ENCODE measurements around the gene TAPT1.
"Not testable (repeated sequence)": the region's sequence is repeated elsewhere in the genome, so short reads cannot be mapped to it uniquely, and the experiment has no call there.

Gene TAPT1

GRCh38 chr4:16168144-16168543 is 58.1 kb downstream of the TAPT1 start:
- DNase-seq: no peak

GRCh38 chr4:16165931-16166330 is 60.3 kb downstream of the TAPT1 start:
- DNase-seq: no peak

DNA sequence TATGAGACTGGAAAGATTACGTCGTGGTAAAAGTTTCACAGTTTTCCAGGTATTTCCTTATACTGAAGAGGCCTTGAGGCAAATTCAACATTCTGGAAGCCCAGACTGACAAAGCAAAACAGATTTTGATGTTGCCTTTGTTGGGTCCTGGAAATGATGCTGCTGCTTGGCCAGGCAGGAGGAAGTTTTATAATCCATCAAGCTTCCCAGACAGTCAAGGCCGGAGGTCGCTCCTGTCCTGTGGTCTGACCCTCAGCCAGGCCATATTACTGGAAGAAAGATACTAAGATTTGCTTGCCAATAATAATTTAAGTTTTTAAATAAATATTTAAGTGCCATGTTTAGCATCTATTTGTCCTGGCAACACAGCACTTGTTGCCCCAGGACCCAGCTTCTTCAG is 63.4 kb downstream of the TAPT1 start:
- DNase-seq: no peak

DNA sequence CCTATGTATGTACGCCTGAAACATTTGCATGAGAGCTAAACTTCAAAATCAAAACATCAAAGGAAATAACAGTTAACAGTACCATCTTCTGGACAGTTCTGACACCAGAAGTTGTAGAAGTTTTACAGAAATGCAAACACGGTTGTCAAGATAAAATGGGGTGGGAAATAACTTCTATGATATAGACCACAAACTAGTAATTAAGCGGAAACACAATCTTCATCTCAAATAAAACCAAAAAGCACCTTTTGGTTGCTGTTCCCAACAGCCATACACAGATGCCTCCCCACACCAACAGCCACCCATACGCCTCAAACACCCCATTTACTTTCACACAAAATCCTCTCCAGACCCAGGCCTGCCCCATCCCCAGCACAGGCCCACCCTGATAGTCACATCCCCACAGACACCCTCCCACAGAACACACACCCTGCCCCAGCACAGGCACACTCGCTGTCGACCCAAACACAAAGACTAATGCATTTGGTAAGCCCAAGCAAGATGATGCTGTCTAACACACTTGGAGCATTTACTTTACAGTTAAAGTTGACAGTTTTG is 64.3 kb downstream of the TAPT1 start:
- no peak for DNase-seq

- DNase-seq: no peak
Measured at GRCh38 chr4:16160457-16160856, 65.8 kb downstream of the TAPT1 start.

- DNase-seq: no peak
Measured at GRCh38 chr4:16159286-16159685, 67.0 kb downstream of the TAPT1 start.

DNA sequence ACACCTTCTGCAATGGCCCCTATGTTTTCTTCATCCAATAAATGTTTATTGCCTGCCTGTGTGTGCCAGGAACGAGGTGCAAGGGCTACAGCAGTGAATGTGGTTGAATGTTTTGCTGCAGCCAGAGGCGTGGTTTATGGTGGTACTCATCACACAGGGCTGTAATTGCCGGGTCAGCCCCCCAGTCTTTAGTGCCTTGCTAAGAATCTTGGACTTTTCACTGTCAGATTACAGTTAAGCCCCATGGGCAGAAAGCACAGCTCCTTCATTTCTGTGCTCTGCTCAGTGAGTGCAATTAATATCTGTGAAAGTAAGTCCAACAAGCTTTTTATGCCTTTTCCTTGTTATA is 67.8 kb downstream of the TAPT1 start:
- no peak for DNase-seq

DNA sequence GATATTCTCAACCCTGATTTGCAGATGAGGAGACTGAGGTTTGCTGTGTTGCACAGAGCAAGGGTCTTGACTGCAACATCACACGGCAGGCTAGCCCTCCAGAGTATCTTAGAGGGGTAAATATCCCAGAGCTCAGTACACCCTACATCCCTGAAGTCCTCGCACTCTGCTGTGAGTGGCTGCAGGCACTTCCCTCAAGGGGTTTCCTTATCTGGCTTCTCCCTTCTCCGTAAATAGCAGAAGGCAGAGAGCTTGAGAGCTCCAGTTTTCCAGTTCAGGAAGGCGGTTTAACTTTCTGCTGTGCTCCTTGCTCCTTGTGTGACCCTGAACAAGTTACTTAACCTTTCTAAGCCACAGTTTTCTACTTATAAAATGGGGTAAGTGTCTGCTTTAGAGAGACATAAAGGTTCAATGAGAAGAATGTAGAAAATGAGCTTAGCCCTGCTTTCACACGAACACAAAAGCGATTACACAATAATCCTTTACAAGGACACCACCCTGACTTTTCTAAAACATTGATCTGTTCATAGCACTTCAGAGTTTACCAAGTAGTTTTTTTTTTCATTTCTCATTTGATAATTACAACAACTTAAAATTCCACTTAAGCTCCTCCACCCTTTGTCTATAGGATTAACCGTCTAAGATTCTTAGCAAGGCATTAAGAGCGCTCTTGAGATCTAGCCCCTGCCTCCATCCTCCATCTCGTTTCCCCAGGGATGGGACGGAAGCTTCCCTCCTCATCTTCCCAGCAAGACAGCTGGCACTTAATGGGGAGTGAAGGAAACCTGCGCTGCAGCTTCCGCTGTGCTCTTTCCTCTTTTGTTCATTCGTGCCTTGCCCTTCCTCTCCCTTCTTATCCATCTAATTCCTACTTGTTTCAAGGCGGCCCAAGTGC is 68.4 kb downstream of the TAPT1 start:
- DNase-seq: no peak

DNA sequence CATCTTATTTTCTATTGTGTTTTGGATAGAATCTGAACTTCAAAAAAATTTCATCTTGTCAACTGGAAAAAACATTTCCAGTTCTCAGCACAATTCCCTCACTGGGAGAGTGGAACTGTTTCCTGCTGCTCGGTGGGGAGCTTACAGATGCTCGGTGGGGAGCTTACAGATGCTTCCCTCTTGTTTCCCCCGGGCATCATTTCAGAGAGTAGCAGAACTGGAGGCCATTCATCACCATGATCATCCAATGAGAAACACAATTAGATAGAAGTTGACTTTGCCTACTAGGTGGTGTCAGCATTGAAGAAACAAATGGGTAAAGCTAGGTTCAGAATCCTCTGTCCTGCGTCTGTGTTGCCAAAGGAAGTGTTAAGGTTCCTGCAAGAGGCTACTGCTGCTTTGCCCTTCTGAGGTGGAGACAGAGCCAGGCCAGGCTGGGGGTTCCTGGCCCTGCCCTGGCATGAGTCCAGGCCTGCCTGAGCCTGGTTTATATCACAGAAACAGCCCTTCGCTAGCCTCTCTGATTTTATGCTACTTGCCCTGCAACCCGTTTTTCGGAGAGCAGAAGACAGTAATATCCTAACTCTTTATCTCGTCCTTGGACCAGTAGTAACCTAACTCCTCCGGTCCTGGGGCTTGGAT is 70.6 kb downstream of the TAPT1 start:
- DNase-seq: no peak

DNA sequence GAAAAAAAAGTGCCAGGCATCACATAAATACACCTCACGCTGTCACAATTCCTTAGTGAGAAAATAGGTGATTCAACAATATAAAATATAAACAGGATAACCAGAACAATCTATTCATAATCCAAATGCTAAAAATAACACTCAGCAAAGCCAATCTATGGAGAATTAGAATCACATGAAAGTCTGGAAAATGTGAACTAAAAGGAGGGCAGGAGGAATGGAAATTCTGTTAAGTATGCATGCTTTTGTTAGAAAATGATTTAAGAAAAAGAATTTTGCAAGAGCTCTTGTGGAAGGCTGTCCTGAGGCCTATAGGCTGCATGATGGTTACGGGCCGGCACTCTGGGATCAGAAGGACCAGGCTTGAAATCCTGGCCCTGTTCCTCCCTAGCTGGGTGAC is 71.8 kb downstream of the TAPT1 start:
- DNase-seq: no peak

DNA sequence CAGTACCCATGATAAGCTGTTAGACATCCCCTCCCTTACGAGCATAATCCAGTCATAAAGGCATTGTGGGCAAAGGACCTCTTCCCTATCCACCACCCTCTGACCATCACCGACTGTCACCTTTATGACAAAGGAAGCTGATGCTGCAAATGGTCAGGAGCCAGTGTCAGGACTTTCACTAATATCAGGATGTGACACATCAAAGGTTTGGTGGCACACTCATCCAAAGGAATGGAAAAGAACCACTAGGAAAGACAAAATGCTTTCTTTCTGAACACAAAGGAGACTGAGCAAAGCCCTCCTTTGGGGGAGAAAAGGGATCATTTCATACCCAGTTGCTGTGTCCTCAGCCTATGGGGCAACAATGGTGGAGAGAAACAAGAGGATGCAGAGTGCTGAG is 75.6 kb downstream of the TAPT1 start:
- DNase-seq: no peak

DNA sequence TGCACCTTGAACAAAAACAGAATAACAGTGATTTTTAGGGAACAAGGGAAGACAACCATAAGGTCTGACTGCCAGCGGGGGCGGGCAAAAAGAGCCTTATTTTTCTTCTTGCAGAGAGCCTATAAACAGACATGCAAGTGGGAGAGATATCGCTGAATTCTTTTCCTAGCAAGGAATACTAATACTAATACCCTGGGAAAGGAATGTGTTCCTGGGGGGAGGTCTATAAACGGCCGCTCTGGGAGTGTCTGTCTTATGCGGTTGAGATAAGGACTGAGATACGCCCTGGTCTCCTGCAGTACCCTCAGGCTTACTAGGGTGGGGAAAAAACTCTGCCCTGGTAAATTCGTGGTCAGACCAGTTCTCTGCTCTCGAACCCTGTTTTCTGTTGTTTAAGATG is 81.4 kb downstream of the TAPT1 start:
- not testable (repeated sequence) for DNase-seq

DNA sequence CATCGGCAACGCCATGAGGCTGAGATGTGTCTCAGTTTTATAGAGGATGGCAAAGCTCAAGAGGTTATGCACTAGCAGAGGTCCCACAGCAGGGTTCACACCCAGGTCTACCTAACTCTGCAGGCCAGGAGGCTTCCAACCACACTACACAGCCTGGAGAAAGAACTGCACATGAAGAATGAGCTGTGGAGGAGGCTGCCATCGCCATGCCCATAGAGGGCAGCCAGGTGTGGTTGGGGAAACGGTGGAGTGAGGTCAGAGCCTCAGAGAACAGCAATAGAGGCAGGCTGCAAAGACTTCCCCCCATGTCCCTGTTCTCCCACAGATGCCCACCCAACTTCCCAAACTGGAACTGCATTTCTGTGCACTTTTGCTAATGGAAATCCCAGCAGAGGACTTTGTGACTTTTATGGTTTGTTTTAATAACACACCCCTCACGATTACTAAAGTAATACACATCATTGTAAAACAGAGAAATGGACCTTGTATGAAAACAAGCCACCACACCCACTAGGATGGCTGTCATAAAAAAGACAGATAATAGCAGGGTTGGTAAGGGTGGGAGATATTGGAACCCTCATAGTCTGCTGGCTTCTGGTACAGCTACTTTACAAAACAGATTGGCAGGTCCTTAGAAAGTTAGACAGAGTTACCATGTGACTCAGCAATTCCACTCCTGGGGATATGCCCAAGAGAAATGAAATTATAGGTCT is 83.5 kb downstream of the TAPT1 start:
- DNase-seq: no peak

GRCh38 chr4:16140879-16141249 is 85.4 kb downstream of the TAPT1 start:
- DNase-seq: no peak

DNA sequence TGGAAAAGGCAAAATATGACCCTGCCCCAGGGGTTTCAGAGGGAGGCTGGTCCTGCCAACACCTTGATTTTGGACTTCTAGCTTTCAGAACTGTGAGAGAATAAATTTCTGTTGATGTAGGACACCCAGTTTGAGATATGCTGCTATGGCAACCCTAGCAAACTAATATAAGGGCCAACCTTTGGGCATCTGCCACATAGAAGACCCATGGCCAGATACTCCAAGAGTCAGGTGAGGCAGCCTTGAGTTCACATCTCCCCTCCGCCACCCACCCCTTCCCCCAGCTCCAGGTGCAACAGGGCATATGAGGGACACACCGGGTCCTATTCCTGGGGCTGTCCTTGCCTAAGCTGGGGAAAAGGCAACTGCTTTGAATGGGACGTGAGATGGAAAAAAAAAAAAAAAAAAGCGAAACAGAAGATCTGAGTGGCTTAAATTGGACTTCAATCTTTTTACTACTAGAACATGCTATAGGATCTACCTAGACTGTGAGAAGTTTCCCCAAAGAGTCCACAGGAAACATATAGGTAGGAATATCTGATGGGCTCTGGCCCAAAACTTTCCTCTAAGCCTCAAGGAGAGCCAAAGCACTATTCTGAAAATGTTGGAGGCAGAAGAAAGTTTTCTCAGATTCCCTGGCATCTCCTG is 85.9 kb downstream of the TAPT1 start:
- DNase-seq: no peak

DNA sequence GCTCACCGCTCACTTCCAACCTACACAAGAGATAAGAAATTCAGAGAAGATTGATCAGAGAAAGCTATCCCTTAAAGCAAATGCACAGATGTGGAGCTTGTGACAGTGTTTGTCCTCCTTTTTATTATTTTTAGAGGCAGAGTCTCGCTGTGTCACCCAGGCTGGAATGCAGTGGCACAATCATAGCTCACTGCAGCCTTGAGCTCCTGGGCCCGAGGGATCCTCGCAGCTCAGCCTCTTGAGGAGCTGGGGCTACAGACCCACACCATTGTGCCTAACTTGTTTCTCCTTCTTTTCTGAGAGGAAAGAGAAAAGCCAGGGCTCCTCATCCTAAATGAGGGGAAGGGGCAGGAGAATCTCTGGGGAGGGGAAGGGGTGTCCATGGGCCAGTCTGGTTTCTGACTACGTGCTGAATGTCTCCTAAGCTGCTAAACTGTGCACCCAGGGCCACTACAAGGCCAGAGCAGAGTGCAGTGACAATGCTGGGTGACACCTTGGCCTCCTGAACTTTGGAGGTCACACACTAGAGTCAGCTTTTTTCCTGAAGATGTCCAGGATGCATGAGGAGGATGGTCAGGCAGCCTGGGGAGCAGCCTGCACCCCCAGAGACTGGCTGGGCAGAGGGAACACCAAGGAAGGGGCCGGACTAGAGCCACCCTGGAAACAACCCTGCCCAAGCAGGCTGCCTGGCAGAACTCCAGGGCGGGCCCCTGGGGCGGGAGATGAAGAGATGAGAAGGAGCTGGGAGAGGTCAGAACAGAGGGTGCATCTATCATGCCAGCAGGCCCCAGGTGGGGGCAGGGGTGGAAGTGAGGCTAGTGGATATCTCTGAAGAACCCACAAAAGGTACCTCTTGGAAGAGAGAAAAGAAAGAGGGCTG is 87.0 kb downstream of the TAPT1 start:
- no peak for DNase-seq

GRCh38 chr4:16136827-16137226 is 89.4 kb downstream of the TAPT1 start:
- no peak for DNase-seq

GRCh38 chr4:16136311-16136710 is 90.0 kb downstream of the TAPT1 start:
- no peak for DNase-seq

GRCh38 chr4:16133406-16133805 is 92.9 kb downstream of the TAPT1 start:
- no peak for DNase-seq

- DNase-seq: no peak
Measured at GRCh38 chr4:16131293-16131692, 95.0 kb downstream of the TAPT1 start.

DNA sequence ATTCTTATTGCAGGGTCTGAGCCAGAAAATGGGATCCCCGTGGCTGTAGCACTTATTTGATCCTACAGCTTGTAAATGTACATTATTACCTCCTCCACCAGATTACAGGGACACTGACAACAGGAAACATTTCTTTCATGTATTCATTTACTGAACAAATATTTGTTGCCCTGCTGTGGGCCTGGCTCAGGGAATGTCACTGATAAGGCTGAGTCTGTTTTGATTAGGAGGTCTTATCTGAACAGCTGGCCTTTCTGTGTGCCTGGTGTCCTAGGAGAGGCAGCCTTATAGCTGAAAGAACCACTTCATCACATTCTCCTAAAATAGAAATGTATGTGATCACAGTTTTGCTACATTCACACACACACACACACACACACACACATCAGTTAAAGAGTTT is 96.9 kb downstream of the TAPT1 start:
- DNase-seq: no peak

DNA sequence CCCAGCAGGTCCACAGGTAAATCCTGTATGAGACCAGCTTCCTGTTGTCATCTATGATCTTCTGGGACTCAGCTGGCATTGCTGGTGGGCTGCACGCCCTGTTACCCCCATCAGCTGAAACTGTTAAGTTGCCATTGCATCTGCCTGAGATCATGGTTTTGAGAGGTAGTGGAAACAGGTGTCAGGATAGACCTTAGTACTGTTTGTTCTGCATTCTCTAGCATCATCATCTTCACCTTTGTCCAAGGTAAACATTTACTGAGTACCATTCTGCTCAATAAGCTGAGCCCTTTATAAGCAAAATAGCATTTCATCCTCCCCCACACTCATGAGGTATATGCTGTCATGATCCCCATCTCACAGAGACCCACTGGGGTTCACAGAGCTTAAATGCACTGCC is 99.6 kb downstream of the TAPT1 start:
- DNase-seq: no peak
